Left ventricle myocardium inferior (tissue), 1 donor: Measurements from ENCODE around the gene HBM. TPM values are rescaled to one million over a fixed set of nuclear protein-coding genes. Genes with fewer than 3 reads are reported as not detected.
A peak's percentile ranks its signal among the peaks of the same experiment; 100 is the strongest.

ENCODE experiments used
- DNase-seq: peaks from one replicate; pipeline ENCODE4 v3.0.0-alpha.2; 2020
- H3K27ac ChIP-seq: fragments of 200-600 bp; replicated peaks from 2 replicates; pipeline ENCODE4 v1.8.0; 2021
- H3K27me3 ChIP-seq: fragments of 200-600 bp; 2 replicates; pipeline ENCODE4 v1.8.0; 2021; ENCODE audit warnings: low read depth
- H3K36me3 ChIP-seq: fragments of 200-600 bp; 2 replicates; pipeline ENCODE4 v1.8.0; 2021
- H3K4me1 ChIP-seq: fragments of 200-600 bp; 2 replicates; pipeline ENCODE4 v1.8.0; 2021
- H3K4me3 ChIP-seq: fragments of 200-600 bp; 2 replicates; pipeline ENCODE4 v1.8.0; 2021; ENCODE audit warnings: mild to moderate bottlenecking, moderate library complexity
- H3K9me3 ChIP-seq: fragments of 200-600 bp; replicated peaks from 2 replicates; pipeline ENCODE4 v1.8.0; 2021
- CTCF ChIP-seq: fragments of 200-600 bp; IDR thresholded peaks from 2 replicates; pipeline ENCODE4 v1.8.0; 2021; ENCODE audit warnings: antibody characterized with exemption, mild to moderate bottlenecking, borderline replicate concordance
- intact Hi-C: fragments of 100-400 bp; cut with micrococcal nuclease; formaldehyde crosslinking; loops from one replicate; pipeline ENCODE4 v1.11.0; 2022
- total RNA-seq: library from RNA; stranded (reverse); fragmentation: NEBNext Ultra II Directional; extraction: Animal tissue kit (Norgen Biotek cat#: 25700); gene quantifications from one replicate; pipeline ENCODE4 v1.2.1, GENCODE V29; 2021
- donor health status: DM: no; HTN: yes; CAD: no; lungs with severe emphysema.

The HBM gene
- total RNA-seq, 1 donor from 2014 or later, result not detected

DNA sequence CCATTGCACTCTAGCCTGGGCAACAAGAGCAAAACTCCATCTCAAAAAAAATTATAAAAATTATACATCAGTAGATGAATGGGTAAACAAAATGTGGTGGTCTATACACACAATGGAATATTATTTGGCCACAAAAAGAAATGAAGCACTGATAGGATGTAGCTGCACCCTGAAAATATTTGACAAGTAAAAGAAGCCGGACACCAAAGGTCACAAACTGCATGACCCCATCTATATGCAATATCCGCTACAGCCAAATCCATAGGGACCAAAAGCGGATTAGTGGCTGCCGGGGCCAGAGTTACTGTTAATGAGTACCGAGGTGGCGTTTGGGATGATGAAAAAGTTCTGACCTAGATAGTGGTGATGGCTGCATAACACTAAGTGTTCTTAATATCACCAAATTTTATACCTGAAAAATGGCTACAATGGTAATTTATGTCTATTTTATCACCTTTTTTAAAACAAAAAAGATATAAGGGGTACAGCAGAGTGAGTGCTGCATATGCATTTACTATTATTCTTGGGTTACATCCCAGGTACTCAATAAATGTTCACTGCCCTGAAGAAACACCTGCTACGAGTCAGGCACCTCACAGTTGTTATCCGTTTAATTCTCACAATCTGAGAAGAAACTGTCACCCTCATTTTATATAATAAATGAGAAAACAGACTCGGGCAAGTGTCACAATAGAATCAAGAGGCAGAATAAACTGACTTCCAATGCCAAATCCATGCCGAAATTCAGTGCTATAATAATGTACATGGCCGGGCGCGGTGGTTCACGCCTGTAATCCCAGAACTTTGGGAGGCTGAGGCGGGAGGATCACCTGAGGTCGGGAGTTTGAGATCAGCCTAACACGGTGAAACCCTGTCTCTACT, 13.7 kb downstream of the HBM start:
- intact Hi-C loops, result no loop called here
- no peak overlapping the region for H3K27ac ChIP-seq
- DNase-seq, result no peak
- H3K4me3 ChIP-seq, result peak overlapping the region; percentile 58
- H3K4me1 ChIP-seq, result peaks cover 25% of the 10 kb centered on the region
- H3K36me3 ChIP-seq, result no peaks in the 10 kb centered on the region
- TF ChIP-seq CTCF, result no peak
- H3K9me3 ChIP-seq, result no peaks in the 10 kb centered on the region
- peaks cover 61% of the 10 kb centered on the region for H3K27me3 ChIP-seq

DNA sequence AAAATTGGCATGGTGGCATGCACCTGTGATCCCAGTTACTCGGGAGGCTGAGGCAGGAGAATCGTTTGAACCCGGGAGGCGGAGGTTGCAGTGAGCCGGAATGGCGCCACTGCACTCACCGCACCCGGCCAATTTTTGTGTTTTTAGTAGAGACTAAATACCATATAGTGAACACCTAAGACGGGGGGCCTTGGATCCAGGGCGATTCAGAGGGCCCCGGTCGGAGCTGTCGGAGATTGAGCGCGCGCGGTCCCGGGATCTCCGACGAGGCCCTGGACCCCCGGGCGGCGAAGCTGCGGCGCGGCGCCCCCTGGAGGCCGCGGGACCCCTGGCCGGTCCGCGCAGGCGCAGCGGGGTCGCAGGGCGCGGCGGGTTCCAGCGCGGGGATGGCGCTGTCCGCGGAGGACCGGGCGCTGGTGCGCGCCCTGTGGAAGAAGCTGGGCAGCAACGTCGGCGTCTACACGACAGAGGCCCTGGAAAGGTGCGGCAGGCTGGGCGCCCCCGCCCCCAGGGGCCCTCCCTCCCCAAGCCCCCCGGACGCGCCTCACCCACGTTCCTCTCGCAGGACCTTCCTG, 14.4 kb downstream of the HBM start, which contains the start of gene HBQ1:
TSS of gene HBQ1 (plus strand) at position 359 of the 575 bp plus-strand sequence. CDS start at position 387, 28 bp downstream.
- Histone ChIP-seq H3K4me3 (peak within 1 kb of the TSS; percentile 58), H3K27ac (no peak within 1 kb of the TSS), H3K4me1 (peaks cover 25% of the 10 kb centered on the region), H3K9me3 (no peaks in the 10 kb centered on the region), H3K36me3 (no peaks in the 10 kb centered on the region), H3K27me3 (peaks cover 53% of the 10 kb centered on the region)
- intact Hi-C loops, result no loop called here
- TF ChIP-seq CTCF, result peak; percentile 60
- peak; percentile 17 for DNase-seq

DNA sequence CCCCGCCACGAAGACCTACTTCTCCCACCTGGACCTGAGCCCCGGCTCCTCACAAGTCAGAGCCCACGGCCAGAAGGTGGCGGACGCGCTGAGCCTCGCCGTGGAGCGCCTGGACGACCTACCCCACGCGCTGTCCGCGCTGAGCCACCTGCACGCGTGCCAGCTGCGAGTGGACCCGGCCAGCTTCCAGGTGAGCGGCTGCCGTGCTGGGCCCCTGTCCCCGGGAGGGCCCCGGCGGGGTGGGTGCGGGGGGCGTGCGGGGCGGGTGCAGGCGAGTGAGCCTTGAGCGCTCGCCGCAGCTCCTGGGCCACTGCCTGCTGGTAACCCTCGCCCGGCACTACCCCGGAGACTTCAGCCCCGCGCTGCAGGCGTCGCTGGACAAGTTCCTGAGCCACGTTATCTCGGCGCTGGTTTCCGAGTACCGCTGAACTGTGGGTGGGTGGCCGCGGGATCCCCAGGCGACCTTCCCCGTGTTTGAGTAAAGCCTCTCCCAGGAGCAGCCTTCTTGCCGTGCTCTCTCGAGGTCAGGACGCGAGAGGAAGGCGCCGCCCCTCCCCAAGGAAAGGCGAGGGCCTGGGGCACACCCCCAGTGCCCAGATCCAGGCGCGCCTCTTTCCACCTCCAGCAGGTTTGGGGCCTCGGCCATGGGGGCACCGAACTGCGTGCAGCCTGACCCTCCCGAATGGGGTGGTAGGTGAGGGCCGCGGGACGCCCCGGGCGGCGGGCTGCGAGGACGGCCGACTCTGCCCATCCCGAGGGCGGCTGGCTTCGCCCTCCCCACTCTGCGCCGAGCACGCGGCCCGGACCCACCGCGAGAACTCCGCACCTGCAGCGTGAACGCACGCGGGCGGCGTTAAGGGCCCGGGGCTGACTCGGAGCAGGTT, 15.1 kb downstream of the HBM start:
- no peaks in the 10 kb centered on the region for H3K36me3 ChIP-seq
- no peak overlapping the region for H3K27ac ChIP-seq
- H3K4me3 ChIP-seq, result peak overlapping the region; percentile 58
- intact Hi-C loops, result no loop called here
- no peak for DNase-seq
- no peaks in the 10 kb centered on the region for H3K9me3 ChIP-seq
- no peak for TF ChIP-seq CTCF
- peaks cover 46% of the 10 kb centered on the region for H3K27me3 ChIP-seq
- peaks cover 21% of the 10 kb centered on the region for H3K4me1 ChIP-seq

DNA sequence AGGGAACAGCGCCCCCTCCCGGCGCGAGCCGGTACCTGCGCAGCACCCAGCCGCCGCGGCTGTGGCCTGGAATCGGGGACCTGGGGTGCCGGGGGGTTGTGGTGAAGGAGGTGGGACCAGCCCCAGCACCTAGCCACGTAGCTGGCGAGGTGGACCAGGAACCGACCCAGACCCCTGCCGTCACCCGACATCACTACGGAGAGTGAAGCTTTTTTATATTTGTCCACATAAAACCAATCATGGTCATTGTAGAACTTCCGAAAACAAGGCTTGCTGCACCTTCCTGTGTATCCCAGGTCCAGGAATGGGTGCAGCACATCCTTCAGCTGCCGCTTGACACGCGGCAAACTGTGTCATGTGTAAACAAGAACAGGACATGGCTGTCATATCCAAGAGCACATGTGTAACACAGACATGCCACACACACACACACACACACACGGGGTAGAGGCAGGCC, 15.8 kb downstream of the HBM start:
- Histone ChIP-seq H3K27ac (no peak overlapping the region), H3K27me3 (peaks cover 43% of the 10 kb centered on the region), H3K4me3 (peak overlapping the region; percentile 58), H3K4me1 (peaks cover 19% of the 10 kb centered on the region), H3K9me3 (no peaks in the 10 kb centered on the region), H3K36me3 (no peaks in the 10 kb centered on the region)
- intact Hi-C loops, result no loop called here
- DNase-seq, result peak; percentile 72
- peak; percentile 95 for TF ChIP-seq CTCF

- Histone ChIP-seq H3K9me3 (no peaks in the 10 kb centered on the region), H3K27me3 (peaks cover 32% of the 10 kb centered on the region), H3K4me3 (no peak overlapping the region), H3K36me3 (peaks cover 9% of the 10 kb centered on the region), H3K4me1 (peaks cover 19% of the 10 kb centered on the region), H3K27ac (no peak overlapping the region)
- intact Hi-C loops, result no loop called here
- no peak for TF ChIP-seq CTCF
- no peak for DNase-seq
These were observed 17.2 kb downstream of the HBM start for GRCh38 chr16:183005-183404.
